Measurements from ENCODE around the gene ALOX5.

Gene ALOX5

GRCh38 chr10:45422207-45422865 lies 48.3 kb downstream of the ALOX5 start:
- peaks cover 10% of the 10 kb centered on the region for H3K27me3 Mint-ChIP-seq (ENCODE audit: low read depth)
- peaks cover 32% of the 10 kb centered on the region for H3K4me1 Mint-ChIP-seq
- no peak for TF ChIP-seq CTCF (IDR thresholded peaks at IDR 0.05; ENCODE audit: unreplicated experiment in 3 of 3)
- no peaks in the 10 kb centered on the region for H3K36me3 Mint-ChIP-seq (ENCODE audit: low read depth)
- no peak overlapping the region for H3K27ac Mint-ChIP-seq
- no peak overlapping the region for H3K4me3 Mint-ChIP-seq
- H3K9me3 Mint-ChIP-seq: no peaks in the 10 kb centered on the region

GRCh38 chr10:45422866-45423659 lies 49.0 kb downstream of the ALOX5 start:
- Mint-ChIP-seq H3K36me3 (ENCODE audit: low read depth) (no peaks in the 10 kb centered on the region), H3K4me3 (no peak overlapping the region), H3K9me3 (no peaks in the 10 kb centered on the region), H3K4me1 (peaks cover 32% of the 10 kb centered on the region), H3K27me3 (ENCODE audit: low read depth) (peaks cover 10% of the 10 kb centered on the region), H3K27ac (no peak overlapping the region)
- no peak for TF ChIP-seq CTCF (IDR thresholded peaks at IDR 0.05; ENCODE audit: unreplicated experiment in 3 of 3)

- H3K27me3 Mint-ChIP-seq (ENCODE audit: low read depth): peaks cover 10% of the 10 kb centered on the region
- no peak overlapping the region for H3K4me3 Mint-ChIP-seq
- H3K4me1 Mint-ChIP-seq: peaks cover 26% of the 10 kb centered on the region
- TF ChIP-seq CTCF (IDR thresholded peaks at IDR 0.05; ENCODE audit: unreplicated experiment in 3 of 3): no peak
- H3K36me3 Mint-ChIP-seq (ENCODE audit: low read depth): no peaks in the 10 kb centered on the region
- peak overlapping the region in 1 of 3 experiments; percentile 44 for H3K27ac Mint-ChIP-seq
- no peaks in the 10 kb centered on the region for H3K9me3 Mint-ChIP-seq
Measured at GRCh38 chr10:45423976-45424499, 50.0 kb downstream of the ALOX5 start.

GRCh38 chr10:45424668-45425404 lies 50.8 kb downstream of the ALOX5 start:
- Mint-ChIP-seq H3K27ac (no peak overlapping the region), H3K4me1 (peaks cover 18% of the 10 kb centered on the region), H3K9me3 (no peaks in the 10 kb centered on the region), H3K36me3 (ENCODE audit: low read depth) (no peaks in the 10 kb centered on the region), H3K4me3 (no peak overlapping the region), H3K27me3 (ENCODE audit: low read depth) (peaks cover 10% of the 10 kb centered on the region)
- TF ChIP-seq CTCF (IDR thresholded peaks at IDR 0.05; ENCODE audit: unreplicated experiment in 3 of 3): no peak

- no peak for TF ChIP-seq CTCF (IDR thresholded peaks at IDR 0.05; ENCODE audit: unreplicated experiment in 3 of 3)
- H3K9me3 Mint-ChIP-seq: no peaks in the 10 kb centered on the region
- peak overlapping the region in 2 of 3 experiments; percentile 38 to 39 for H3K27ac Mint-ChIP-seq
- H3K36me3 Mint-ChIP-seq (ENCODE audit: low read depth): no peaks in the 10 kb centered on the region
- peaks cover 8% of the 10 kb centered on the region for H3K4me1 Mint-ChIP-seq
- H3K4me3 Mint-ChIP-seq: no peak overlapping the region
- peaks cover 10% of the 10 kb centered on the region for H3K27me3 Mint-ChIP-seq (ENCODE audit: low read depth)
Measured at GRCh38 chr10:45425621-45426563, 51.9 kb downstream of the ALOX5 start.

Data from nephron (organoid).